ENCODE measurements around the gene CHMP3.

GRCh38 chr2:86566821-86567190, 3.6 kb upstream of the CHMP3 start:
- TF ChIP-seq EZH2 (IDR thresholded peaks at IDR 0.05) (no peak), CTCF (IDR thresholded peaks at IDR 0.05 in 2 of 3, conservative IDR thresholded peaks at IDR 0.05 in 1 of 3; ENCODE audit: borderline replicate concordance in 1 of 3, insufficient read depth in 1 of 3, low read depth in 2 of 3, low read length in 2 of 3) (no peak), ATF3 (IDR thresholded peaks at IDR 0.05) (no peak), SRF (IDR thresholded peaks at IDR 0.05; ENCODE audit: low read depth) (no peak), ELF1 (IDR thresholded peaks at IDR 0.05; ENCODE audit: borderline replicate concordance, low read depth) (no peak), POLR2AphosphoS5 (IDR thresholded peaks at IDR 0.05; ENCODE audit: low read depth, low read length) (no peak), TCF7L2 (IDR thresholded peaks at IDR 0.05; ENCODE audit: borderline replicate concordance, extremely low read depth, insufficient read depth, insufficient read length) (no peak), POLR2A (IDR thresholded peaks at IDR 0.05; ENCODE audit: borderline replicate concordance, extremely low read depth, insufficient read depth, insufficient read length) (no peak)

Data from HCT116 (cell line).